K562 (cell line): ENCODE measurements around the gene RPTOR.

ENCODE experiments used
- CTCF ChIP-seq, 3 experiments: IDR thresholded peaks in 2 of 3; conservative IDR thresholded peaks in 1 of 3; 2 replicates each; pipeline ENCODE4 v1.5.1; 2011 to 2012; ENCODE audit warnings: low read length in 3 of 3, mild to moderate bottlenecking in 3 of 3, control low read depth in 2 of 3, improper control_type of control experiment in 1 of 3, inconsistent platforms in 1 of 3, low read depth in 1 of 3, mixed read lengths in 1 of 3, moderate library complexity in 1 of 3; ENCODE audit not compliant: insufficient read depth in 2 of 3
- MAFK ChIP-seq: IDR thresholded peaks from 2 replicates; pipeline ENCODE4 v1.6.1; 2011; ENCODE audit warnings: low read length, improper control_type of control experiment

DNA sequence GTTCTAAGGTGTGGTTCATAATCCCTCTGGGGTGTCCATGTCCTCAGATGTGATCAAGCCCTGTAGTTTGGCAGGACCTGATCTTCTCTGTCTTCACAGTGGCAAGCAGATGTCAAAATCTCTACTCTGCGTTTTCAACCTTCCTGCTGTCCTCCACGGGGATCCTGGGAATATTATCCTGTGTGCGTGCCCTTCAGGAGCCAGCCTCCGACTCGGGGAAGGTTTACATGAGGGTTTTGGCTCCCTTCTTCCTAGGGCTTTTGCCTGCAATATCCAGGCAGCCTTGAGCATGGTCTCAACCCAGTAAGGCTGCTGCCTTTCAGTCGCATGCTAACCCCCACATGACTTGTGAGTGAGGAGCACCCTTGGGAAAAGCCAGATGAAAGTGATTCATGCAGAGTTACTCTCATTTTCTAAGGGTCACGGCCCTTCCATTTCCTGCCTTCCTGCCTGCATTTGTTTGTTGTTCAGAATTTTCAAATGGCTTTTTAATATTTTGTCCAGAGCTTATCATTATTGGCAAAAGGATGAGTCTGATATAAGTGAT lies 244.8 kb downstream of the RPTOR start:
- TF ChIP-seq MAFK (no peak), CTCF (IDR thresholded peaks at IDR 0.05 in 2 of 3, conservative IDR thresholded peaks at IDR 0.05 in 1 of 3; ENCODE audit: insufficient read depth in 2 of 3, low read depth in 1 of 3, low read length in 3 of 3) (no peak)
